Measurements from ENCODE around the gene TMEM220. TPM values are rescaled to one million over a fixed set of nuclear protein-coding genes. Genes with fewer than 3 reads are reported as not detected.
"Not testable (repeated sequence)": the region's sequence is repeated elsewhere in the genome, so short reads cannot be mapped to it uniquely, and the experiment has no call there.

The TMEM220 gene
- total and polyA plus RNA-seq, 8 donors = 4.9 to 14.1 (median 8.1) TPM; not detected in 2

- TF ChIP-seq POLR2A (IDR thresholded peaks at IDR 0.05) (no peak), CTCF (IDR thresholded peaks at IDR 0.05) (no peak), EP300 (IDR thresholded peaks at IDR 0.05) (no peak), POLR2AphosphoS5 (IDR thresholded peaks at IDR 0.05) (no peak)
- Histone ChIP-seq H3K27ac (peak overlapping the region in 2 of 5 donors; percentile 75 to 79), H3K9me3 (no peaks in the 10 kb centered on the region), H3K4me3 (no peak overlapping the region), H3K27me3 (no peaks in the 10 kb centered on the region), H3K4me1 (peaks cover 13 to 47% (median 33%) of the 10 kb centered on the region in 4 donors), H3K36me3 (no peaks in the 10 kb centered on the region)
- intact Hi-C loops (cut with DNase I; ENCODE audit: low total_unique reads) = loop anchor here (5.0 kb wide), 1 partner anchor 111 kb away; no protein-coding TSS in a partner anchor
- 87 to 98% (median 89%) methylated on average over 4 of the region's 4 CpGs for WGBS, 5 donors
- DNase-seq = no peak
Observed at GRCh38 chr17:10735821-10736220, 6.0 kb upstream of the TMEM220 start.

GRCh38 chr17:10735251-10735650, 5.4 kb upstream of the TMEM220 start:
- no peak for DNase-seq
- Histone ChIP-seq H3K36me3 (no peaks in the 10 kb centered on the region), H3K27ac (no peak overlapping the region), H3K27me3 (no peaks in the 10 kb centered on the region), H3K4me3 (no peak overlapping the region), H3K9me3 (no peaks in the 10 kb centered on the region), H3K4me1 (peaks cover 13 to 47% (median 35%) of the 10 kb centered on the region in 4 donors)
- intact Hi-C loops (cut with DNase I; ENCODE audit: low total_unique reads) = loop anchor here (5.0 kb wide), 1 partner anchor 112 kb away; no protein-coding TSS in a partner anchor
- no peak for TF ChIP-seq CTCF (IDR thresholded peaks at IDR 0.05)
- TF ChIP-seq EP300 (IDR thresholded peaks at IDR 0.05) = no peak
- no peak for TF ChIP-seq POLR2A (IDR thresholded peaks at IDR 0.05)
- TF ChIP-seq POLR2AphosphoS5 (IDR thresholded peaks at IDR 0.05) = no peak
- WGBS, 5 donors = 67 to 84% (median 75%) methylated on average over 2 of the region's 2 CpGs

DNA sequence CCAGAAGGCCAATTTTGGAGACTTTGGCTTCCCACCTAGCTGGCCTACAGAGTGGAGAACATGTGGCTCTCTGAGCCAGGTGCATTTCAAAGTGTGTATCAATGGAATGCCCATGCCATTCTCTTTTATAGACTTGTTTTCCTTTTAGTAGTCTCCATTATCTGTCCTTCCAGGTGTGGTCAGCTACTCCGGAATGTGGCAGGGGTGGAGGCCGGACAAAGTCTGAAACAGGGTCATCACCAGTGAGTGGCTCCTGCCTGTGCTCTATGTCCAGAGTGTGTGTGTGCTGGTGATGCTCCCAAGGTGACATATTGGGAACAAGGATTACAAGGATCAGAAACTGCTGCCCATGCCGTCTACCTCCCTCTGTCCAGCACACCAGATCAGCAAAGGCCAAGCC, 3.8 kb upstream of the TMEM220 start:
- H3K36me3 ChIP-seq = no peaks in the 10 kb centered on the region
- intact Hi-C loops (cut with DNase I; ENCODE audit: low total_unique reads) = no loop called here
- H3K4me3 ChIP-seq = no peak overlapping the region
- H3K27me3 ChIP-seq = peaks cover 0 to 7% (median 0%) of the 10 kb centered on the region in 3 donors
- no peak for DNase-seq
- 68 to 81% (median 72%) methylated on average over 3 of the region's 3 CpGs for WGBS, 5 donors
- peaks cover 13 to 47% (median 31%) of the 10 kb centered on the region in 4 donors for H3K4me1 ChIP-seq
- H3K9me3 ChIP-seq = no peaks in the 10 kb centered on the region
- no peak for TF ChIP-seq EP300 (IDR thresholded peaks at IDR 0.05)
- TF ChIP-seq POLR2AphosphoS5 (IDR thresholded peaks at IDR 0.05) = no peak
- TF ChIP-seq POLR2A (IDR thresholded peaks at IDR 0.05) = no peak
- no peak for TF ChIP-seq CTCF (IDR thresholded peaks at IDR 0.05)
- H3K27ac ChIP-seq = no peak overlapping the region

DNA sequence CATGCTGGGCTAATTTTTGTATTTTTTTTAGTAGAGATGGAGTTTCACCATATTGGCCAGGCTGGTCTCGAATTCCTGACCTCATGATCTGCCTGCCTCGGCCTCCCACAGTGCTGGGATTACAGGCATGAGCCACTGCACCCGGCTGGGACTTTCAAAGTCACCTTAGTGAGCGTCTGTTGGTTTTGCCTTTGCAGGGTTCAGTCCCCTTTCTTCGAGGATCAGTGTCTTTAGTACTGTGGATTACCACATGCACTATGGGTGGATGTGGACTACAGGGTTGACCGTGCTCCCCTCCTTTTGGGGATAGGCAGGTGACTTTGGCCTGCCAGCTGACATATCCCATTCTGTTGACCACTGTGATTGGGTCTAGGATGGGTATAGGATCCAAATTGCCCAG, 2.3 kb upstream of the TMEM220 start:
- WGBS, 5 donors = 77 to 93% (median 87%) methylated on average over 6 of the region's 6 CpGs
- DNase-seq; intact Hi-C loops (cut with DNase I; ENCODE audit: low total_unique reads); H3K9me3 ChIP-seq; H3K27me3 ChIP-seq; H3K4me3 ChIP-seq; H3K36me3 ChIP-seq: not testable (repeated sequence)
- Histone ChIP-seq H3K4me1 (peaks cover 0 to 36% (median 20%) of the 10 kb centered on the region in 4 donors), H3K27ac (peak overlapping the region in 1 of 5 donors; percentile 94)

DNA sequence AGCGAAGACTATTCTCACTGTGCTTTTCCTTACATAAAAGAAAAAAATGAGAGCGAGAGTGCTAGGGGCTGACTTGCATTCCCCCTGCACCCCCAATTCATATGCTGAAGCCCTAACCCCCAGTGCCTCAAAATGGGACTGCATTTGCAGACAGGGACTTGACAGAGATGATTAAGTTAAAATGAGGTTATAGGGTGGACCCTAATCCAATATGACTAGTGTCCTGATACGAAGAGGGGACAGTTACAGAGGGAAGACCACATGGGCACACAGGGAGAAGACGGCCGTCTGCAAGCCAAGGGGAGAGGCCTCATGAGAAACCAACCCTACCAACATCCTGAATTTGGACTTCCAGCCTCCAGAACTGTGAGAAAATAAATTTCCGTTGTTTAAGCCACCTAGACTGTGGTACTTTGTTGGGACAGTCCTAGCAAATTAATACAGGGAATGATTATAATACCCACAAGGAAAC, 1.6 kb upstream of the TMEM220 start:
- peak overlapping the region in 3 of 4 donors; percentile 61 to 78 (median 64) for H3K4me3 ChIP-seq
- H3K36me3 ChIP-seq = peaks cover 0 to 10% (median 4%) of the 10 kb centered on the region in 4 donors
- H3K27me3 ChIP-seq = peaks cover 0 to 7% (median 0%) of the 10 kb centered on the region in 3 donors
- TF ChIP-seq POLR2AphosphoS5 (IDR thresholded peaks at IDR 0.05) = no peak
- TF ChIP-seq POLR2A (IDR thresholded peaks at IDR 0.05) = no peak
- TF ChIP-seq CTCF (IDR thresholded peaks at IDR 0.05) = no peak
- TF ChIP-seq EP300 (IDR thresholded peaks at IDR 0.05) = no peak
- peaks cover 0 to 30% (median 14%) of the 10 kb centered on the region in 4 donors for H3K4me1 ChIP-seq
- no peaks in the 10 kb centered on the region for H3K9me3 ChIP-seq
- intact Hi-C loops (cut with DNase I; ENCODE audit: low total_unique reads) = no loop called here
- H3K27ac ChIP-seq = peak overlapping the region; percentile 66 to 96 (median 94)
- WGBS, 5 donors = 61 to 80% (median 72%) methylated on average over 6 of the region's 6 CpGs
- DNase-seq = no peak

DNA sequence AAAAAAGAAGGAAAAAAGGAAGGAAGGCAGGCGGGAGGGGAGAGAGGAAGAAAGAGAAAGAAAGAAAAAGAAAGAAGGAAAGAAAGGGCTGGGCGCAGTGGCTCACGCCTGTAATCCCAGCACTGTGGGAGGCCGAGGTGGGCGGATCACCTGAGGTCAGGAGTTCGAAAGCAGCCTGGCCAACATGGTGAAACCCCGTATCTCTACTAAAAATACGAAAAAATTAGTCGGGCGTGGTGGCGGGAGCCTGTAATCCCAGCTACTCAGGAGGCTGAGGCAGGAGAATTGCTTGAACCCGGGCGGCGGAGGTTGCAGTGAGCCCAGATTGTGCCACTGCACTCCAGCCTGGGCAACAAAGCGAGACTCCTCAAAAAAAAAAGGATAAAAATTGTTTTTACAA, 424 bp upstream of the TMEM220 start:
- H3K4me3 ChIP-seq = peak overlapping the region; percentile 61 to 78 (median 69)
- H3K9me3 ChIP-seq; H3K27me3 ChIP-seq; intact Hi-C loops (cut with DNase I; ENCODE audit: low total_unique reads); DNase-seq: not testable (repeated sequence)
- 5 to 11% (median 8%) methylated on average over 15 of the region's 15 CpGs for WGBS, 5 donors
- H3K27ac ChIP-seq = peak overlapping the region; percentile 92 to 98 (median 95)
- peaks cover 0 to 30% (median 14%) of the 10 kb centered on the region in 4 donors for H3K4me1 ChIP-seq
- H3K36me3 ChIP-seq = peaks cover 0 to 22% (median 16%) of the 10 kb centered on the region in 4 donors

Measured in stomach (tissue), 9 donors.